Stimulated activated CD4-positive, alpha-beta T cell treated with anti-CD3 and anti-CD28 coated beads, TNF-alpha, amount 100 ng/mL, for 1 hour (primary cell): Measurements from ENCODE around the gene TH.
A peak's percentile ranks its signal among the peaks of the same experiment; 100 is the strongest.
"Not testable (repeated sequence)": the region's sequence is repeated elsewhere in the genome, so short reads cannot be mapped to it uniquely, and the experiment has no call there.

Experiments
- DNase-seq, 3 donors: peaks; one replicate each; pipeline ENCODE4 v3.0.0-alpha.2; 2020; ENCODE audit warnings: low read depth in 3 of 3, low spot score in 1 of 3

The TH gene

DNA sequence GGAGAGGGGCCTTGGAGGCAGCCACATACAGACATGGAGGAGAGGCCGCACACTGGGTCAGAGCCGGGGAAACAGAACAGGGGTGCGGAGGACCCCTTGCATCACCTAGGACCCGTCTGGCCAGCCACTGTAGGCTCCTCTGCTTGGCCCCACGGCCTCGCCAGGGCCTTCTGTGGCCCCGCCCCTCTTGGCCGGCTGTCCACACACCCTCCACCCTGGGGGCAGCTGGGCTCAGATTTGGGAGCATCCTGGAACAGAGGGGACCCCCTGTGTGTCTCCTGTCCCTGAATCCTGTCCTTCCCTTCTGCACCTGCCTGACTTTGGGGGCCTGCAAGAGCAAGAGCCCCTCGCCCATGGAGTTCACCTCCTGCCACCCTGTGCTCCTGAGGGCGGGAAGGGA lies 7.9 kb upstream of the TH start:
- no peak for DNase-seq

DNA sequence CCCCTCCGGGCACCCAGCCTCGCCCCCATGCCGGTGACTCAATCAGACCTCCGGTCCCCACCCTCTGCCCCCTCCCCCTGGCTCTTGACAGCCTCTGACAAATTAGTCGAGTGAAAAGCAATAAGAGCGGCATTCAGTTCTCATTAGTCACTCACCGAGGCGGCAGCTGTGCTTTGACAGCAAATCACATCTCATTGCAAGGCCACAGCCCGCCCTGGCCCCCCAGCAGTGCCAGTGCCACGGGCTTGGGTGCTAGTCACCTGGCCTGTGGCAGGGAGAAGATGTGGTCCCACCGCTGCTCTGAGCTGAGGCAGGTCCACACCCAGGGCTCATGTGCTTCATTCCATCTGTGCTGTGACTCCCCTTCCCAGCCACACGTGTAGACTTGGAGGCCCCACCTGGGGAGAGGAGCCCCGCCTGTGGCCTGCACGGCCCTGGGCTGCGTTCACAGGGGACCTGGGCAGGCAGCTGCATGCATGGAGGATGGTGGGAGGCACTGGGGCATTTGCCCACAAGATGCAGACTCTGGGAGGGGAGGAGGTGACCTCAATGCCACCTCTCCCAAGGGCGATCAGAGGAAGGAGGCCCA lies 7.4 kb upstream of the TH start:
- DNase-seq, result no peak

DNA sequence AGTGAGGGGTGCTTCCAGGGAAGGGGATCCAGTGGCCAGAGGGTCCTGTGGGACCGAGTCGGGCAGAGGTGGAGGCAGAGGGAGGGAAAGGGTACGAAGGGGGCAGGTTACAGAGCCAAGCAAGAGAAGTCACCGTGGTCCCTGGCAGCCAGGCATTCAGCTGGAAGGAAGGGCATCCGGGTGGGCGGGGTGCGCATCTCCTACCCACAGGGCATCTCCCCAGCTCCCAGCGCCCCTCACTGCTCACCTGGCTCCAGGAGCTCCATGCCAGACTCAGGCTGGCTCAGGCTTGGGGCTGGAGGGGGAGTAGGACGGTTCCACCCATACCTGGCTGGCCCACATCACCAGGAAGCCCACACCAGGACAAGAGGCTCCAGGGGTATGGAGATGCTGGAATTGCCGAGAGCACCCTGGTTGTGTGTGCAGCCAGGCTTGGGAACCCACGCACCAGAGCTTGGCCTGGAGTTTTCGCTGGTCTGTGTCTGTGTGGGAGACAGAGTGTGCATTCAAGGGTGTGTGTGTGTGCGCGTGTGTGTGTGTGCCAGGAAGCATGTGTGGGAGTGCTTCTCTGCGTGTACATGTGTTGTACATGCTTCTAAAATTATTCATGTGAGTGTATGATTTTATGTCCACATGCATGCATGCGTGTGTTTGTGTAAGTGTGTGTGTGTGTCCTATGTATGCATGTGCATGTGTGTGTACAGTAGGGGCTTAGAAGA lies 6.6 kb upstream of the TH start:
- not testable (repeated sequence) for DNase-seq

DNA sequence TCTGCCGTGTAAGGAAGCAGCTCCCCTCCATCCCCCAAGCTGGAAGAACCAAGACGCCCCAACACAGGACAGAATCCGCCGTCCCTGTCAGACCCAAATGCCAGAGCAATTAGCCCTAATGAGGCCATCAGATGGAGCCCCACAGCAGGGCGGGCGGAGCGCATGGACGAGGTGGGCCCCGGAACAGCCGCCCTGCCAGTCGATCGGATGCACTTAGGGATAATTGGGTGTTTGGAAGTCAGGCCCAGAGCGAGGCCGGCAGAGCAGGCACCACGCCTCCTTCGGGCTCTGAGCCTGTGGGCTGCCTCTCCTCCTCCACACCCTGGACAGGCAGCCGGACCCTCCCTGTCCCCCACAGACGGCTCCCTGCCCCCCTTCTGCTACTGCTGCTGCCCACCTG lies 5.5 kb upstream of the TH start:
- no peak for DNase-seq

DNA sequence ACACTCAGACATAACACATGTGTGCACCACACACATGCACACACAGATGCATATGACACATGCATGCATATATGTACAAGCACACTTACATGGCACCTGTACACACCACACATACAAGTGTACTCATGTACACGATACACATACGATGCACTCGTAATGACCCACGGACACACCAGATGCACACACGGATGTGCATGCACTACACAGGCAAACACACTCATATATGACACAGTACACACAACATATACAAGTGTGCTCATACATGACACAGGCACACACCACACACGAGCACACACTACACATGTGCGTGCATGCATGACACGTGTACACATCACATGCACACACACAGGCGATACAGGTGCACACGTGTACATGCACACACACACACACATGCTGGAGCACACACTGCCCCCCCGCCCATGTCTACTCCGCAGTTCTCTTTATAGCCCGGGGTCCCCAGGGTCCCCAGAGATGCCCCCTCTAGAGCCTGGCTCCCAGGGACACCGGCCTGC lies 4.8 kb upstream of the TH start:
- no peak for DNase-seq

DNA sequence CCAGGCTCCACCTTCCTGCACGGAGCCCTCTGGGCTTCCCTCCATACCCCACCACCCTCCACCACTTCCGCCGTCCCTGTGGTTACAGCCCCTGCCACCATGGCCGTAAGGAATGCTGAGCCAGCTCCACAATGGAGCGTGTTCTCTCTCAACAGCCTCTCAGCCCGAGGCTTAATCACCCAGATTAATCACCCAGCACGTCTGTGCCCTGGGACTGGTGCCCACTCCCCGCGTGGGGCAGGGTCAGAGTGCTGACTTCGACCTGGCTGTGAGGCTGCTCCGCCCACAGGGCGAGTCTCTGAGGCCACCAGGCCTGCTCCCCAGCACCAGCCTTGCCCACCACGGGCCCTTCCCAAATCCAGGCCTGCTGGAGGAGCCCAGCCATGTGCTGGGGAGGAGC lies 4.0 kb upstream of the TH start:
- DNase-seq, result no peak

DNA sequence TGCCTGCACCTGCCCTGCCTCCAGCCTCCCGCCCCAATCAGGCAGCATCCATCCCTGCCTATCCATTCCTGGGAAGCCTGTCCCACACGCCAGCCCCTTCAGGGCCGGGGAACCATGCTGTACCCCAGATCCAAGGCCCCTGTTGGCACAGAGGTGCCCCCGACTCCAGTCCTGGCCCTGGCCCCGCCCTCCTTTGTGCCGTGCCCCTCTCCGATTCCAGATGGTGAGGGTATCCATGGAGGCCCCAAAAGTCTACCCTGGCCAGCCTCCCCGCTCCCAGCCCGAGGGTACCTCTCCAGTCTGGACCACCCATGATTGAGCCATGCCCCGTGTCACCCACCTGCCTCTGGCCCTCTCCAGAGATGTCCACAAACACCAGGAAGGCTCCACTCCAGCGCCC lies 2.7 kb upstream of the TH start:
- no peak for DNase-seq

DNA sequence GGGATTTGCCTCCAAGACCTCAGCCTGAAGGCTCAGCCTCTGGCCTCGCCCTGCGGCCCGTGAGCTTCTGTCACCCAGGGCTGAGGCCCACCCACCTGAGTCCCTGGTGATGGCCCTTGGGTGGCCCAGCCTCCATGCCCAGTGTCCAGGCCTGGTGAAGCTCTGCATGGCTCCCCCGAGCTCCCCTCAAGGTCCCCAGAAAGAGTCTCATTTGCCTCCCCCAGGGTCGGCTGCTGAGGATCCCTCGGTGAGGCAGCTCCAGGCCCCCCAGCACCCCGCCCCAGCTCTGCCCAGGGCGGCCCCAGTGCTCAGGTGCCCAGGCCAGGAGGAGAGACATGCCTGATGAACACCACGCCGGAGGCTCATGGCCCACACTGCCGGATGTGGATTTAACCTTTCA lies 2.1 kb upstream of the TH start:
- DNase-seq, result no peak

DNA sequence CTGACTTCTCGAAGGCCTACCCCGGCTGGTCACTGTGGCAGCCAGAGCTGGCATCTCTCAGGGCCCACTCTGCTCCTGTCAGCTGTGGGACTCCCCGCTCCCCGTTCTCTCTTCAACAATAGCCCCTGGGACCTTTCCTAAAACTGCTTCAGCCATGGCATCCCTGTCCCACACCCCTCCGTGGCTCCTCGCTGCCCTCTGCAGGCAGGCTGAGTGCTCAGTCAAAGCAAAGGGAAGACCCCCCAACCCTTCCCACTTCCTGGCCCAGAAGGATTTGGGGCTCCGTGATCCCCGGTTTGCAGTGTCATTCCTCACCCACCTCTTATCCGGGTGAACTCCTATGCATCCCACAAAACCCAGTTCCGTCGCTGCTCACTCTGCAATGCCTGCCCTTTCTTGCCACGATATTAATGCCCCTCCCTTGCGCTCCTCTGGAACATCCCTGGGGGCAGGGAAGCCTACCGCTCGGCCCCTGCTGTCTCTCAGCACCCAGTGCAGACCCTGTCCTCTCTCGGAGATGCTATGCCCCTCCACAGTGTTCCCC lies 1.6 kb upstream of the TH start:
- no peak for DNase-seq

DNA sequence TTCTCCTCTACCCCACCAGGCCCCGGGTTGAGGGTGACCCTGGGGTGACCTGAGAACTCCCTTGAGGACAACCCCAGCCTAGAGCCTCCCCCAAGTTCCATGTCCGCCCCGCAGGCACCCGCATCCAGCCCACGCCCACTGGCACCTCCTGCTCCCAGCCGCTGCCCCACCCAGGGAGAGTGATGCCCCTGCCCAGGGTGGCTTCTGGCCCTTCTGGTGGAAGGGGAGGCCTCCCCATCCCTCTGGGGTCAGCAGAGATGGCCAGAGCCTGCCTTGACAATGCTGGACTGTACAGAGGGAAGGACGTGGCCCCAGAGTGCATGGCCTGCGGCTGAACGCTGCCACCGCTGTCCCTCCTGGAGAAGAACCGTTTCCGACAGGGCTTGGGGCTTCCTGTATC lies 1.1 kb upstream of the TH start:
- DNase-seq, result no peak

DNA sequence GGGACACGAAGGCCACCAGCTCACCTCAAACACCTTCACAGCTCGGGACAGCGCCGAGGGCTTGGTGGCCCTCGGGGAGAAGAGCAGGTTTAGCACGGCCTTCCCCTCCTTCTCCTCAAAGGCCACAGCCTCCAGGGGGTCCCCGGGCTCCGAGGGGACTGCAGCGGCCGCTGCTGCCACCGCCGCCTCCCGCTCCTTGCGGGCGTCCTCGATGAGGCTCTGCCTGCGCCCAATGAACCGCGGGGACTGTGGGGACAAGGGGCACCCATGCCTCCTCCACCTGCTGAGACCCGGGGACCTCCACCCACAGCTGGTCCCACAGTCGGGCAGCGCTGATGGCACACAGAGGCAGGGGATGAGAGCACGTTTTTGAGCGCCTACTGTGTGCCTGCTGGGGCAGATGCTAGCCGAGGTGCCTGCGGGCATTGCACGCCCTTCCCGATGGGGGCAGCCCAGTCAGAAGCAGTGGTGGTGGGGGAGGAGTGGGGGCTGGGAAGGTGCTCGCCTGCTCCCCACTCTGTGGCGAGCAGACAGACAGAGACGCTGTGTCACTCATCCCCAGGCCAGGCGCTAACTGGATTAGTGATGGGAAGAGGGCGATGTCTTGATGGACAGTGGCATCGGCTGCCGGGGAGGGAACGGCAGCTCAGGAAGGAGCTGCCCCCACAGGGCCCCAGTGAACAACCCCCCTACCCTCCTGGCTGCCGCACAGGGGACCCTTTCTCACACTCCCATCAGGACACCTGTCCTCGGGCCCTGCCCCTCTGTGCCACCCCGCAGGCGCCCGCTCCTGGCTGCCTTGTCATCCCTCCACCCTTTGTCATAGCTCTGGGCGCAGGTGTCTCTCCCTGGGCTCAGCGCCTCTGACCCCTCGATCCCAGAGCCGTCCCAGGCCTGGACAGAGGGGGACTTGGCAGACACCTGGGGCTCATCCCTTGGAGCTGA lies 1.7 kb downstream of the TH start:
- DNase-seq, result no peak

DNA sequence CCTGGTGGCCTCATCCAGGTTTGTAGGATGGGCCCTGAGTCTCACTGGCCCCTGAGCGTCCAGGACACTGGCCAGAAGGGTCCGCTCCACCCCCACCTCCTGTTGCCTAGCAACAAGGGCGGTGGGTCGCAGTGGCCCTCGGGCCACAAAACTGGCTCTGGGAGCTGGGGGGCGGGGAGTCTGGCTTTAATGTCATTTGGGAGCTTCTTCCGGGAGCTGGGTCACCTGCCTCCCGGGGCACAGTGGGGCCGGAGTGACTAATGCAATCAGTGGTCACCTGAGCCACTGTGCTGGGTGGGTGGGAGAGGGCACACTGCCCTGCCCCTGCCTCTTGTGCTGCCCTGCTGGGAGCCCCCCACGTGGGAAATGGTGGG lies 2.6 kb downstream of the TH start:
- no peak for DNase-seq

DNA sequence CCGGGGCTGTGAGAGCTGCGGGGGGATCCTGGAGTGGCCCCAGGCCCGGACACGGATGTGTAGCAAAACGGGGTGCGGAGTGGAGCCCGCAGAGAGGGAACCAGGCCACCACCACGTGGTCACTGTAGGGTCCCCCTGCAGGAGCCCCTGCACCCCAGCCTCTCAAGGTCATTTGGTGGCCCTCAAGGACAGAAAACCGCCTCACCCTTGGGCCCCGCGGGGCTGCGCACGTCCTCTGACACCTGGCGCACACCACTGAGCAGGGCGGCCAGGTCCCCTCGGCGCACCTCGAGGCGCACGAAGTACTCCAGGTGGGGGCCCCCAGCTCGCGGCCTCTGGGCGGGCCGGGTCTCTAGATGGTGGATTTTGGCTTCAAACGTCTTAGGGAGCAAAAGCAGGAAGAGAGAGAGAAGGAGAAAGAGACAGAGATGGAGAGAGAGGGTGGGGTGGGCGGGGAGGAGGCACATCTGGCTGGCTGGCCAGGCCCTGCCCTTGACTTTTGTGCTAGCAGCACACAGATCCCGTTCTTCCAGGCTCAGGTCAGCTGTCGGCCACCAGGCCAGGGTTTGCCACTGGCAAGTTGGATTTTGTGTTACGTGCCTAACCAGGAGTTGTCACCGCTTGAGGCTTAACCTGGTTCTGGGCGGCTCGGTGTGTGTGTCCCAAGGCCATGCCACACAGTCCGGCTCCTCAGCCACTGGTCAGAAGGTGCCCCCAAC lies 3.2 kb downstream of the TH start:
- DNase-seq, result no peak

DNA sequence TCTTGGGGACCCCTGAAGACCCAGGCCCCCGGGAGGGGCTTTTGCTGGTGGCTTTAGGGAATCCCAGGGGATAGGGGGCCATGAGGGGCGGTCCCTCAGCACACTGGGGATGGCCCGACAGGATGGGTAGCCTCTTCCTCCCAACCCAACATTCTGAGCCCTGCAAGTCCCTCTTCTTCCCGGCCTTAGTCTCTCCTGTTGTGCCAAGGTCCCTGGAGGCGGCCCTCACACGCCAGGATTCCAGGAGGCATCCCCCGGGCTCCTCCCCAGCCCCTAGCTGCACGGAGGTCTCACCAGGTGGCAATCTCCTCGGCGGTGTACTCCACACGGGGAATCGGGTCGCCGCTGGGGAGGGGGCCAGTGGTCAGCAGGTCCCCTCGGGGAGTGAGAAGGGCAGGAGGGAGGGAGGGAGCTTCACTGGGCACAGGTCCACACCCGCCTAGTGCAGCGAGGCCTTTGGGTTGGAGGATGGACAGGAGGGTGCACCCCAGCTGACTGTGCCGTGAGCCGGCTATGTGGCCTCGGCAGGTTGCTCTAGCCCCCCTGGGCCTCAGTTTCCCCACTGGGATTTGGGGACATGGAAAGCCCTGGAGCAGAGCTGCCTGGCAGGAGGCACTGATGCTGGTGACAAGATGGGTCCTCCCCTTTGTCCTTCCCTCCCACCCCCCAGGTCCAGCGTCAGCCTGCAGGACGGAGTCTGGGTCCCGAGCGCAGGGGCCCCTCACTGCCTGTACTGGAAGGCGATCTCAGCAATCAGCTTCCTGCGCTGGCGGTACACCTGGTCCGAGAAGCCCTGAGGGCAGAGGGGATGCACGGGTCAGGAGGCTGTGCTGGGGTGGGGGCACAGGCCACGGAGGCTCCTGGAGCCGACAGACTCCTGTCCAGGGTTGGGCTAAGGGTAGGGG lies 4.2 kb downstream of the TH start:
- DNase-seq, result no peak

DNA sequence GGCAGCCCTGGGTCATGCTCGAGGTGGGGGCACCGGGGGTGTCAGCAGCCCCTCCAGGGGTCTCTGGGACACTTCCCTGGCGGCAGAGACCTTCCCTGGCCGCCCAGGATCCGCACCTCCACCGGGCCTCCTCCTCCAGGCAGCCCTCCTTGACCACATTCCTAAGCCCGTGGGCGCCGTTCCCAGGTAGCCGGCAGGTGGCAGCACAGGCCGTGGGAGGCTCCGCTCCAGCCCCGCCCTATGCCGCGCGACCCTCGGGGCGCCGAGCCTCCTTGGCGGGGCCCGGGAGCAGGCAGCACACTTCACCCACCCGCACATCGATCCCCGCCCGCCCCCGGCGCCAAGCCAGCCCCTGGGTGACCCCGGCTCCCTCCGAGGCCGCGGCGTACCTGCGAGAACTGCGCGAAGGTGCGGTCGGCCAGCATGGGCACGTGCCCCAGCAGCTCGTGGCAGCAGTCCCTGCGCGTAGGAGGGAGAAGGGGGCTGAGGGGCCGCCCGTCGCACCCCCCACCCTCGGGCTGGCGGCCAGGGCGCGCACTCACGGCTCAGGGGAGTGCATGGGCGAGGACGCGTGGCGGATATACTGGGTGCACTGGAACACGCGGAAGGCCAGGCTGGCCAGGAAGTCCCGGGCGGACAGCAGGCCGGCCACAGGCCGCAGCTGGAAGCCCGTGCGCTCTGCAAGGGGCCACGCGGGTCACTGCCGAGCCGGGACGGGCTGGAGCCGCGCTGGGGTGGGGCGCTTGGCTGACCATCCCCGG lies 5.3 kb downstream of the TH start:
- peak in 1 of 3 donors; percentile 45 for DNase-seq

DNA sequence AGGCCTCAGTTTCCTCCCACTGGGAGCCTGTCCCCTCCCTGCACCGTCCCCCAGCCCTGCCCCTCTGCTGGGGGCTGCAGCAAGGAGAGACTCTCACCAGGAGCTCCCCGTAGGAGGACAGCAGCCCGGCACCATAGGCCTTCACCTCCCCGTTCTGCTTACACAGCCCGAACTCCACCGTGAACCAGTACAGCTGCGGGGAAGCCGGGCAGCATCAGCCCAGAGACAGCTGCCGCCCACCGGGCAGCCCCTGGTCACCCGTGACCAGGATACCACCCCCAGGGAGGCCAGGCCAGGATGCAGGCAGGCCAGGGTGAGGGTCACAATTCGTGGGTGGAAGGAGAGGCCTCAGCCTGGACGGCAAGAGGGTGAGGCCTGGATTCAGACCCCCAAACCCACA lies 6.0 kb downstream of the TH start:
- DNase-seq, result no peak

DNA sequence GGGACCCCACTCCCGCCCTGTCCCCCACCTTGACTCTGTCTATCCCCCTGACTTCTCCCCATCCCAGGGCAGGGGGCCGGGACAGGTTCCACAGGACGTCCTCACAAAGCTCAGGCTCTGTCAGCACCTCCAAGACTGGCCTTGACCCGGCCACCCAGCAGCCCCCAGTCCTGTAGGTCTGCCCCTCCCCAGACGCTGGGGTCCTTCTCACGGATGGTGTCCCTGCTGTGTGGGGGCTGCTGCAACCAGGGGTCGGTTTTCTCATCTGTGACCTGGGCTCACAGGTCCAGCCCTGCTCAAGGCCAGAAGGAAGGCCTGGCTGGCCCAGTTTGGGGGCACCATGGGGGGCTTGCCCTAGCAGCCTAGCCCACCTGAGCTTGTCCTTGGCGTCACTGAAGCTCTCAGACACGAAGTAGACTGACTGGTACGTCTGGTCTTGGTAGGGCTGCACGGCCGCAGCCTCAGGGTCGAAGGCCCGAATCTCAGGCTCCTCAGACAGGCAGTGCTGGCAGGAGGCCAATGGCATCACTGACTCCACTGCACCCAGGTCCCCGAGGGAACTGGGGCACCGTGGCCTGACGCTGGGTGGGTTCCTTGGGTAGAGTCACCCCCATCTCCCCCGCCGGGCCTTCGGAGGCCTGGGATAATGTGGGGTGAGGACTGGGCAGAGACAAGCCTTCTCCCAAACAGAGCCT lies 6.6 kb downstream of the TH start:
- no peak for DNase-seq

DNA sequence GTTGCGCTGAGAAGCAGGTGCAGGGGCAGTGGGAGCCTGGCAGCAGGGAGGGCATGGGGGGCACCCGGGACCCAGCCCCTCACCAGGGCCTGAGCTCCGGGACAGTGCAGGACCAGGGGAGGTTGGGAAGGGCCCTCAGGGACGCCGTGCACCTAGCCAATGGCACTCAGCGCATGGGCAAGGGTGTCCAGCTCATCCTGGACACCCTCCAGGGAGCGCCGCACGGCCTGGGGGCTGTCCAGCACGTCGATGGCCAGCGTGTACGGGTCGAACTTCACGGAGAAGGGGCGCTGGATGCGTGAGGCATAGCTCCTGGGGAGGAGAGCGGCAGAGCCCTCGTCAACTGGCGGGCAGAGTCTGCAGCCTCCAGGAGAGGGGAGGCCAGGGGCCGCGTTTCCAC lies 7.5 kb downstream of the TH start:
- no peak for DNase-seq
